Endothelial cell of umbilical vein (primary cell): ENCODE data around the gene PSMA6.

Experiments used
- POLR2AphosphoS5 ChIP-seq: IDR thresholded peaks from 2 replicates; pipeline ENCODE4 v1.6.1; 2012; ENCODE audit warnings: low read depth, mild to moderate bottlenecking, control low read depth, low read length, moderate library complexity; ENCODE audit not compliant: insufficient read depth
- TF ChIP-seq, protein P1 (sequence below), 2 donors: IDR thresholded peaks; 1 replicate in 1 of 2; 2 replicates in 1 of 2; pipeline ENCODE4 v1.5.1; 2011; ENCODE audit warnings: low read length in 2 of 2, mild to moderate bottlenecking in 2 of 2, moderate library complexity in 2 of 2, control low read depth in 1 of 2, inconsistent platforms in 1 of 2, low read depth in 1 of 2; ENCODE audit not compliant: insufficient read depth in 1 of 2; ENCODE audit errors: extremely low read depth in 1 of 2

GRCh38 chr14:35261774-35262173 lies 30.4 kb upstream of the PSMA6 start:
- TF ChIP-seq, protein P1, sequence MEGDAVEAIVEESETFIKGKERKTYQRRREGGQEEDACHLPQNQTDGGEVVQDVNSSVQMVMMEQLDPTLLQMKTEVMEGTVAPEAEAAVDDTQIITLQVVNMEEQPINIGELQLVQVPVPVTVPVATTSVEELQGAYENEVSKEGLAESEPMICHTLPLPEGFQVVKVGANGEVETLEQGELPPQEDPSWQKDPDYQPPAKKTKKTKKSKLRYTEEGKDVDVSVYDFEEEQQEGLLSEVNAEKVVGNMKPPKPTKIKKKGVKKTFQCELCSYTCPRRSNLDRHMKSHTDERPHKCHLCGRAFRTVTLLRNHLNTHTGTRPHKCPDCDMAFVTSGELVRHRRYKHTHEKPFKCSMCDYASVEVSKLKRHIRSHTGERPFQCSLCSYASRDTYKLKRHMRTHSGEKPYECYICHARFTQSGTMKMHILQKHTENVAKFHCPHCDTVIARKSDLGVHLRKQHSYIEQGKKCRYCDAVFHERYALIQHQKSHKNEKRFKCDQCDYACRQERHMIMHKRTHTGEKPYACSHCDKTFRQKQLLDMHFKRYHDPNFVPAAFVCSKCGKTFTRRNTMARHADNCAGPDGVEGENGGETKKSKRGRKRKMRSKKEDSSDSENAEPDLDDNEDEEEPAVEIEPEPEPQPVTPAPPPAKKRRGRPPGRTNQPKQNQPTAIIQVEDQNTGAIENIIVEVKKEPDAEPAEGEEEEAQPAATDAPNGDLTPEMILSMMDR (IDR thresholded peaks at IDR 0.05; ENCODE audit: extremely low read depth in 1 of 2, insufficient read depth in 1 of 2, low read depth in 1 of 2, low read length in 2 of 2): no peak
- TF ChIP-seq POLR2AphosphoS5: no peak
